Adrenal gland (tissue), 5 donors: ENCODE data around the gene KPNA6.
"Not testable (repeated sequence)": the region's sequence is repeated elsewhere in the genome, so short reads cannot be mapped to it uniquely, and the experiment has no call there.

Source experiments
- CTCF ChIP-seq, 6 experiments: fragments of 450-650 bp in 4 of 6; fragments of 200-600 bp in 2 of 6; sonication (generic) in 1 of 6; IDR thresholded peaks; 1 replicate in 5 of 6; 2 replicates in 1 of 6; pipeline versions ENCODE4 v1.5.1 to v1.8.0; 2016 to 2021; ENCODE audit warnings: antibody characterized with exemption in 6 of 6, mild to moderate bottlenecking in 2 of 6, moderate library complexity in 1 of 6
- POLR2A ChIP-seq, 2 donors: fragments of 450-650 bp; IDR thresholded peaks; one replicate each; pipeline ENCODE4 v1.6.1; 2017; ENCODE audit warnings: antibody characterized with exemption in 2 of 2, mild to moderate bottlenecking in 2 of 2, moderate library complexity in 1 of 2
- donor health status: DM: no; HTN: no; CAD: no.

DNA sequence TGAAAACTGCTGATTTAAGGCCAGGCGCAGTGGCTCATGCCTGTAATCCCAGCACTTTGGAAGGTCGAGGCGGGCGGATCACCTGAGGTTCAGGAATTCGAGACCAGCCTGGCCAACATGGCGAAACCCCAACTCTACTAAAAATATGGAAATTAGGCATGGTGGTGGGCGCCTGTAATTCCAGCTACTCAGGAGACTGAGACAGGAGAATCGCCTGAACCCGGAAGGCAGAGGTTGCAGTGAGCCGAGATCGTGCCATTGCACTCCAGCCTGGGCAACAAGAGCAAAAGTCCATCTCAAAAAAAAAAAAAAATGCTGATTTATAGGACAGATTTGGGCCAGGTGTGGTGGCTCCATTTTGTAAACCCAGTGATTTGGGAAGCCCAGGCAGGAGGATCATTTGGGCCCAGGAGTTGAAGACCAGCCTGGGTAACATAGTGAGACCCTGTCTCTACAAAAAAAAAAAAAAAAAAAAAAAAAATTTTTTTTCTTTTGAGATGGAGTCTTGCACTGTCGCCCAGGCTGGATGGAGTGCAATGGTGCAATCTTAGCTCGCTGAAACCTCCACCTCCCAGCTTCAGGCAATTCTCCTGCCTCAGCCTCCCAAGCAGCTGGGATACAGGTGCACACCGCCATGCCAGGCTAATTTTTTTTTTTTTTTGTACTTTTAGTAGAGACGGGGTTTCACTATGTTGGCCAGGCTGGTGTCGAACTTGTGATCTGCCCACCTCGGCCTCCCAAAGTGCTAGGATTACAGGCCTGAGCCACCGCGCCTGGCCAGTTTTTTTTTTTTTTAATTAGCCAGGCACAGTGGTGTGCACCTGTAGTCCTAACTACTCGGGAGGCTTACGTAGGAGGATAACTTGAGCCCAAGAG, 42.0 kb upstream of the KPNA6 start:
- TF ChIP-seq CTCF, POLR2A (IDR thresholded peaks at IDR 0.05): not testable (repeated sequence)
